Measurements from ENCODE around the gene URI1.

GRCh38 chr19:30037835-30038234 is 95.8 kb downstream of the URI1 start:
- TF ChIP-seq CTCF (IDR thresholded peaks at IDR 0.05) (no peak), EZH2 (IDR thresholded peaks at IDR 0.05; ENCODE audit: borderline replicate concordance, insufficient read depth, low read depth, low read length, poor library complexity, severe bottlenecking) (no peak)
